Middle frontal gyrus (tissue), 1 donor: ENCODE measurements around the gene SEC16A.
A peak's percentile ranks its signal among the peaks of the same experiment; 100 is the strongest.
"Not testable (repeated sequence)": the region's sequence is repeated elsewhere in the genome, so short reads cannot be mapped to it uniquely, and the experiment has no call there.

Experiments
- DNase-seq: peaks from one replicate; pipeline ENCODE4 v3.0.0-alpha.2; 2015; ENCODE audit warnings: low spot score; ENCODE audit errors: extremely low spot score

SEC16A gene

DNA sequence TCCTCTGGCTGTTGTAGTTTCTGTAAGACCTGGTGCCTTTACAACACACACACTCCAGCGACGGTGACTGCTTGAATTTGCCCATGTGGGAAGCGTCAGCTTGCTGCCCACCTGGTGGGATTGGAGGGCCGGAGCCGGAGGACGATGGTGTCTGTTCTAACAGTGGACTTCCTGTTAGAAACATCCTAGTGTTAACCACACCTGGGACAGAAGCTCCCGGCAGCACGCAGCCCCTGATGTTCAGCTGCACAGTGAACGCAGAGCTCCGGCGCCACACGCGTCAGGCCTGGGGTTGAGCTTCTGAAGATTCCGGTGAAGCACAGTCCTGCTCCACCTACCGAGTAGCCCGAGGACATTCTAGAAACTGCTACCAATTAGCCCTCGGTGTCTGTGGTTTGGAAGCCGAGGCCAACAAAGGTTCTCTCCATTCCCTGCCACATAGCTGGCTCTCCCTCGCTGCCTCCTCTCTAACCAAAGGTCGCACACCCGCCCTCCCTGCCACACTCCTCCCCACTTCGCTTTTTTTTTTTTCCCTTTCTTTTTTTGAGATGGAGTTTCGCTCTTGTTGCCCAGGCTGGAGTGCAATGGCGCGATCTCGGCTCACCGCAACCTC lies 58.0 kb downstream of the SEC16A start:
- no peak for DNase-seq

DNA sequence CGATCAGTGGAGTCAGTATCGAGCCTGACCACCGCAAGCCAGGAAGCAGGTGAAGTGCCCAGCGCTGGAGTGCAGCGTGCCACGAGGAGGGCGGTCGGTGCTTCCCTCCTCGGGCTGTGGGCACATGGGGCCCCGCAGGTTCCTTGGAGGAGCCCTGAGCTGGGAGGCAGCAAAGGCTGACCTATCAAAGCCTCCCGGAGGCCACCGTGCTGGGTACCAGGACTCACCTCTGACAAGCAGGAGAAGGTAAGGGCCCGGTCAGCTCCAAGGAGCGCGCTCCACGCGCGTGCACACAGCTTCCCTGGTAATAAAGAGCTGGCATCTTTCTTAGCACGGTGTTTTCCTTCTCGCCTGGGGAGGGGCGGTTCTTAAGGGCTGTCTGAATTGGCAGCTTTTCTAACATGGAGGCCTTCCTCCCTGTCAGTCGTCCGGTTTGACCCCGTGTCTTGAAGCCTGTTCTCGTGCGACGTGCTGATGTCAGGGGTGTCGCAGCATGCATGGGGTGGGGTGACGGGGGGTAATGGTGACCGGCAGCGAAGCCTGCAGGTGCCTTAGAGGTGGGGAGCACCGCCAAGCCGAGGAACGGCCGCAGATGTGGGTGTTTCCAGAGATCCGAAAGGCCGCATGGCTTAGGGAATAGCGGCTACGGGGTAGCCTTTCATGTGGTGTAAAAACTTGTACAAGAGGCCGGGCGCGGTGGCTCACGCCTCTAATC lies 59.3 kb downstream of the SEC16A start:
- DNase-seq: no peak

DNA sequence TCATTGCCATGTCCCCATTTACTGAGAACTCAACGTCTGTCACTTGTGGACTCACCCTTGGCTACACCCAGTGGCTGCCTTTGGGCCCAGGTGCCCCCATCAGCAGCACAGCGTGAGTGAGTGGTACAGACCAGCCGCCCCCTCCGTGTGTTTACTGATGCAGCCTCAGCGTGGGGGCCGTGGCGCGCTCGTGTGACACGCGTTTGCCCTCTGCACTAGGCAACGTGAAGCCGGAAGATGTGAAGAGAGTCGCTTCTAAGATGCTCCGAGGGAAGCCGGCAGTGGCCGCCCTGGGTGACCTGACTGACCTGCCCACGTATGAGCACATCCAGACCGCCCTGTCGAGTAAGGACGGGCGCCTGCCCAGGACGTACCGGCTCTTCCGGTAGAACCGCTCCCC lies 60.0 kb downstream of the SEC16A start:
- DNase-seq: no peak

DNA sequence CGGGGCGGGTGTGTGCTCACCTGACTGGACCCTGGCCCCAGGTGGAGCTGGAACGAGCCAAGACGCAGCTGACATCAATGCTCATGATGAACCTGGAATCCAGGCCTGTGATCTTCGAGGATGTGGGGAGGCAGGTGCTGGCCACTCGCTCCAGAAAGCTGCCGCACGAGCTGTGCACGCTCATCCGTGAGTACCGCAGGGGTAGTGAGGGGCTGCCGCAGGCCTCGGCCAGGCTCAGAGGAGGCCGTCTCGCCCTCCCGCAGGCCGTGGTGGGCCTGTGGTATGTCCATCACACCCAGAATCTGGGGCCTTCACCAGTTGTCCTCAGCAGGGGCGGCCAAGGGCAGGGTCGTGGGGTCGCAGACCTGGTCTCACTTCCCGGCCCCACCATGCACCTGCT lies 61.0 kb downstream of the SEC16A start:
- DNase-seq: no peak

DNA sequence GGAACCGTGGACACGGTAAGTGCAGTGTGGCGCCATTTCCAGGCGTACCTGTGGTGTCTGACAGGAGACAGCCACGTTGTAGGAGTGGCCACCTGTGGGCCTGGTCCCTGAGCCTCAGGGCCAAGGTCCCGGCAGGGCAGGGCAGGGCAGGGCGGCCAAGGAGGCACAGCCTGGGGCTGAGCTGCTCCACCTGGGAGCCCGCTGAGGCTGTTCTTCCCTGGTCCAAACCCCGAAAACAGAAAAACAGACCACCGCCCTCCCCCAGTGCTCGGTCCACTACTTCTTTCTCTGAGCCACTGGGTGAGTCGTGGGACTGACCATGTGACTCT lies 63.8 kb downstream of the SEC16A start:
- DNase-seq: no peak

DNA sequence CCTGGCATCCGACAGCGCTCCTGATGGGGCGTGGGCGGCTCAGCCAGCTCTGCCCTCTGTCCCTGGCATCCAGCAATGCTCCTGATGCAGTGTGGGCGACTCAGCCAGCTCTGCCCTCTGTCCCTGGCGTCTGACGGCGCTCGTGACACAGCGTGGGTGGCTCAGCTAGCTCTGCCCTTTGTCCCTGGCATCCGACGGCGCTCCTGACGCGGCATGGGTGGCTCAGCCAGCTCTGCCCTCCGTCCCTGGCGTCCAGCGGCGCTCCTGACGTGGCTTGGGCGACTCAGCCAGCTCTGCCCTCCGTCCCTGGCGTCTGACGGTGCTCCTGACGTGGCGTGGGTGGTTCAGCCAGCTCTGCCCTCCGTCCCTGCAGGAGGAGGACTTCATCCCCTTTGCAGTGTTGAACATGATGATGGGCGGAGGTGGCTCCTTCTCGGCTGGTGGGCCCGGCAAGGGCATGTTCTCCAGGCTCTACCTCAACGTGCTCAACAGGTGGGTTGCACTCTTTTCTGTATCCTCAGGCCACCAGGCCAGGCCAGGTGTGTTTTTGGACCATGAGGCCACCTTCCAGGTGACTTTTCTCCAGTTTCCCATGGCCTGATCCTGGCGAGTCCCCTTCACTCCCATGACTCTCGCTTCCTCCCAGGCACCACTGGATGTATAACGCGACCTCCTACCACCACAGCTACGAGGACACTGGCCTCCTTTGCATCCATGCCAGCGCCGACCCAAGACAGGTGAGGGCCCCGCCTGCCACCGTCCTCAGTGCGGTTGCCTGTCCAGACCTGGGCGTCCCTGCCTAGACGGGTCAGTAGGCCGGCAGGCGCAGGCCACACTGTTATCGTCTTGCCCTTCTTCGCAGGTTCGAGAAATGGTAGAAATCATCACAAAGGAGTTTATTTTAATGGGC lies 64.4 kb downstream of the SEC16A start:
- no peak for DNase-seq

DNA sequence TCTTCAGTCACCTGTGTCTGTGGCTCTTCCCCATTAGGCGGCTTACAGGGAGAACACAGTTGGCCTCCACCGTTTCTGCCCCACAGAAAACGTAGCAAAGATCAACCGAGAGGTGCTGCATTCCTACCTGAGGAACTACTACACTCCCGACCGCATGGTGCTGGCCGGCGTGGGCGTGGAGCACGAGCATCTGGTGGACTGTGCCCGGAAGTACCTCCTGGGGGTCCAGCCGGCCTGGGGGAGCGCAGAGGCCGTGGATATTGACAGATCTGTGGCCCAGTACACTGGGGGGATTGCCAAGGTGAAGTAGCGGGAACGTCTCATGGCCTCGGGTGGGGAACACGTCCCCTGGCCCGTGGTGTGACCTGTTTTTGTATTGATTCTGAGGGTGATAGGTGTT lies 65.9 kb downstream of the SEC16A start:
- DNase-seq: no peak

DNA sequence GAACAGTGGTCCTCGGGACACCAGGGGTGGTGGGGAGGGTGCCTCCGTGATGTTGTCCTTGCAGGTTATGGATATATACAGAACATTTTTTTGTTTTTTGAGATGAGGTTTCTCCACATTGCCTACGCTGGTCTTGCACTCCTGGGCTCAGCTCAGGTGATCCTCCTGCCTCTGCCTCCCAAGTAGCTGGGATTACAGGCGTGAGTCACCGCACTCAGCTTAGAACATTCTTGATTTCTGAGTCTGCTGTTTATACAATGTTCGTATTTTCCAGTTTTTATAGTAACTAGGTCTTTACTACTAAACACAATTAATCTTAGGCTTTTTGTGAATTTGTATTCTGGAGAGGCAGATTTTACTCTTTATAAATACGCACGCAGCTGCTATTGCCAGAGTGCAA lies 66.4 kb downstream of the SEC16A start:
- no peak for DNase-seq

DNA sequence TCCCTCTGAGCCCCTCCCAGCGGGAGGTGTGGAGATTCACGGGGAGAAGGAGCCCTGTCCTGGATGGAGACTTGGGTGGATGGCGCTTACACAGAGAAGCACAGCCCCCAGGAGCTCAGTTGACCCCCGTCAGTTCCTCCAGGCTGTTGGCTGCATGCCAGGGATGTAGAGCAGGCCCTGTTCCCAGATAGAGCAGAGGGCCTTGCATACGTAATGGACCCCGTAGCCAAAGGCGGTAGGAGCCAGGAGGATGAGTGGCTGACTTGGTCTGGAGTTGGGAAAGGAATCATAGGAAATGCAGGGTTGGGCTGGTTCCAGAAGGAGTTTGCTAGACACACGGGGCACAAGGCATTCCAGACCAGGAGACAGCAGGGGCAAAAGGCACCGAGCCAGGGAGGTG lies 69.9 kb downstream of the SEC16A start:
- no peak for DNase-seq

DNA sequence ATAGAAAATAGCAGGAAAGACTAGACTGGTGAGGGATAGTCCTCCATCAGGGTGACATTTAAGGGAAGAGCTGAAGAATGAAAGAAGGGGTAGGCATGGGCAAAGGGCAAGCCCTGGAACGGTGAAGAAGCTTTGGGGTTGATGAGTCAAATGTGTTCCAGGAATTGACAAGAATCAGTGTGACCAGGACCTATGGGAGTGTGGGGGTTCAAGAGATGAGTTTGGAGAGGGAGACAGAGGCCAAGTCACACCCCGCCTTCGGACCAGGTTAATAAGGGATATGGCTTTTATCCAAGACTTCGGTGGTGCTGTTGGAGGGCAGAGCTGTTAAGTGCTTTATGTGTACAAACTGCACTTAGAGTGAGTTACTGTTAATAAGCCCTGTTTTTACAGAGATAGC lies 71.5 kb downstream of the SEC16A start:
- no peak for DNase-seq

DNA sequence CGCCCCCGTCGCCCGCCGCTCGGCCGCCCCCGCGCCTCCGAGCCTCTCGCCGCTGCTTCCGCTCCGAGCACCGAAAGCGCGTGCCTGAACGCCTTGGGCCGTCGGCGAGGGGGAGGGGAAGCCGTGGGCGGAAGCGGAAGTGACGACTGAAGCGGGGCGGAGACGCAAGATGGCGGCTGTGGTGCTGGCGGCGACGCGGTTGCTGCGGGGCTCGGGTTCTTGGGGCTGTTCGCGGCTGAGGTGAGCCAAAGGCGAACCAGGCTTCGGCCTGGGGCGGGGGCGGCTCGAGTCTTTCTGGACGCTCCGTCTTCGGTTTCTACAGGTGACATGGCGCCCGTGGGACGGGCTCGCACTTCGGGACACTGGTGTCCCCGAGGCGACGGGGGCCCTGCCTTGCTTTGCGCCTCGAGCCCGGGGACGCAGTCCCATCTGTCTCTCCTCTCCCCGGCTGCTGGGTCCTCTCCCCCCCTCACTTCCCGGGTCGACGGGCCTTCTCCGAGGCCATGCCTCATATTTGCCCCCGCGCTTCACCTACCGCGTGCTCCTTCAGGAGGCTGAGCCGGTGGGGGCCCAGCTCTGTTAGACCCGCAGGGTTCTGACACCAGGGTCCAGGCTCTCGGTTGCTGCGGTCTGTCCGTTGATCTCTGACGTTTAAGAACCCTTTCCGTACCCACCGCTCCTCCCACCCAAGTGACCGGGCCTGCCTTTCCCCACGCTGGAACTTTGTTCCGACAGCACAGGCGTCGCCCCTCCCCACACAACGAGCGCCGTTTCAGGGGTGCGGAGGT lies 72.1 kb downstream of the SEC16A start, which contains the start of the genes ENTR1 and PMPCA:
ENTR1 (minus strand) TSS at position 115 of the 788 bp plus-strand sequence. CDS start 217 bp downstream, outside the sequence.
PMPCA (plus strand) TSS at position 159 of the 788 bp plus-strand sequence; CDS start at position 170, 11 bp downstream.
- DNase-seq: peak; percentile 91

DNA sequence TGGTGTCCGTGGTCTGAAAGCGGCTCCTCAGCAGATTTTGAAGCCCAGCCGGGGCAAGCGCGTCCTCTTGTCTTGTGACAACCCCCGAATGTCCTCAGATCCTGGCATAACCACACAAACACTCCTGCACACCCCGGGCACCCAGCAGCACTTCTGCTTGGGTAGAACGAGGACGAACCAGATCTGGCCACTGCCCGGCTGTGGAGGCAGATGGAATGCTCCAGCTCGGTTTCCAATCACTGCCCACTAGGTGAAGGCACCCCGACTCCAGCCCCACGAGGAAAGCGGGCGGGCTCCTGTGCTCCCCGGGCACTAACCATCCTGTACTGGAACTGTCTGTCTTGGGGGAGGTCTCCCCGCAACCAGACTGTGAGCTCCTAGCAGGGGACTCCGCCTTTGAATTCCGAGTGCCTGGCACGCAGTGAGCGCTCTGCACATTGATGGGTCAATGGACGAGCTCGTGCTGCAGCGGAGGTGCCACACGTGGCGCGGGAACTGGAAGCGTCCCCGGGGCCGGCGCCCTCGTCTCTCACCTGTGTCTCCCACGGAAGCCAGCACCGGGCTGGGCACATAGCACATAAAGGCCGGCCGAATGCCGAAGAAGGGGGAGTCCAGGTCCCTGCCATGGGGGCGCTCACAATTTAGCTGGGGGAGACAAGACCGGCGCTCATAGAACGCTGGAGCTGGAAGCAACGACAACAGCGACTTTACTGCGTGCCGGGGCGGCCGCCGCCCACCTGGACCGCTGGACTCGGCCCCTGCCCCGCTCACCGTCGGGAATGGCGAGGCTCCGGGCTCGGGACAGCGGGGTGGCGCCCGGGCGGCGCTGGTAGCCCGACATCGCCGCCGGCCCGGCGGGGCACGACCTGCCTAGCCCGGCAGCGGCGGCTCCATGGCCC lies 73.0 kb downstream of the SEC16A start:
- DNase-seq: no peak

DNA sequence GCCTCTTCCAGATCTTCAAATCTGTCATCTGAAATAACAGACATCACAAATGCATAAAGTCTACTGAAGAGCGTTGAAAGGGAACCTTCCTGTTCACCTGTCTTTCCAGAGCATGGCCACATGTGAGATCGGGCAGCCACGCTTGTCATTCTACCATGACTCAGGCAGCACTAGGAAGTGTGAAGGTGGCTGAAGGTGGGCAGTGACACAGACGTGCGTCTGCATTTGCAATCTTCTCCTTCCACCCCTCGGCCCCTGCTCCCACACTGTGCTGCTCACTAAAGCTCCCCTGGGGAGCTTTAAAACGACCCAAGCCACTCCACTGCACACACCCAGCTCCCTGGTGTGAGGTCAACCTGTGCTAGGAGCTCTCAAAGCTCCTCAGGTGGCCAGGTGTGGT lies 74.9 kb downstream of the SEC16A start:
- DNase-seq: no peak

DNA sequence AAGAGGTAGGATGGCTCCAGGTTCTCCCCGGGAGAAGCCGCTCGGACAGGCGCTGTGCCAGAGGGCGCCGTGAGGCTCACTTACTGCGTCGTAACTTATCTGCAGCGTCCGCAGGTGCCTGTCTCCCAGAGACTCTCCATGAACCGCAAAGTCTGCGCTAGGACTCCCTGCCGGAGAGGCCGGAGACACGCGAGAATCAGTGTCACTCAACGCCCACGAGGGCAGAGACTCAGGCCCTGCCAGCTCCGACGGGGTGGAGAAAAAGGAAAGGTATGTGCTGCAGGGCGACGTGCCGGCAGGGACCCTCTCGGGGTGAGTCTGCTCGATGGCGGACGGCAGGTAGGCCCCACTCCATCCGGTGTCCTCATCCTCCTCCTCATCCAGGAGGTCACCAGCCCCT lies 75.8 kb downstream of the SEC16A start:
- DNase-seq: not testable (repeated sequence)

DNA sequence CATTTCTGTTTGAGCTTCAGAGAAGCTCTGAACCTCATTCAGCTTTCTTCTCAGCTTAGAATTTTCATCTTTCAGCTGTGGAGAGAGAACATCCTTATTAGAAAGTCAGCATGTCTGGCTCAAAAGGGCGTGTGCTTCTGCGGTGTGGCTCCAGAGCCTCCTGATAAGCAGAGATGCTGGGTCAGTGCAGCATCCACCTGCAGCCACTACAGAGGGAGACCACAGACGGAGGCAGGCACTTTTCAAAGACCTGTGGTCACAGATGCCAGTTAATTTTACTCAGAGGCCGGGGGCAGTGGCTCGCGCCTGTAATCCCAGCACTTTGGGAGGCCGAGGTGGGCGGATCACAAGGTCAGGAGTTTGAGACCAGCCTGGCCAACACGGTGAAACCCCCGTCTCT lies 76.9 kb downstream of the SEC16A start:
- not testable (repeated sequence) for DNase-seq

DNA sequence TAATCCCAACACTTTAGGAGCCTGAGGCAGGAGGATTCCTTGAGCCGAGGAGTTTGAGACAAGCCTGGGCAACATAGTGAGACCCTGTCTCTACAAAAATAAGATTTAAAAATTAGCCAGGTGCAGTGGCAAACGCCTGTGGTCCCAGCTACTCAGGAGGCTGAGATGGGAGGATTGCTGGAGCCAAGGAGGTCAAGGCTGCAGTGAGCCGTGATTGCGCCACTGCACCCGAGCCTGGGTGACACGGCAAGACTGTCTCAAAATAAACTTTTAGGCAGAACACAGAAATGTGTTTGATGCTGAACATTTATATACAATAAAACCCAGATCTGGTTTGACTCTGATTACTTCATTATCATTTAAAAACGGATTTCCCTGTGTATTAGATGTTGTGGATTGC lies 77.4 kb downstream of the SEC16A start:
- DNase-seq: no peak

DNA sequence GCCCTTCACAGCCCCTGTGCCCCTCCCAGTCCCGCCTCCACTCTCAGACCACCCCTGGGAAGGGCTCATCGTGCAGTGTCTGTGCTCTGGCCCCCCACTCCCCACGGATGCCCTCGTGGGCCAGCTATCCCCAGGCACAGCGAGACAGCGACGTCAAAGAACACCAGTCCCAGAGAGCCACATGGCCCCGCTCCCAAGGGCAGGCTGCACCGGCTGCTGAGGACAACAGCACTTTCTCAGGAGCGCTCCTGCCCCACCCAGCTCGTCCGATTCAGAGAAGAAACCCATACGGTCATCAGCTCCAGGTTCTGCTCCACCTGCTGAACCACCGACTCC lies 78.1 kb downstream of the SEC16A start:
- no peak for DNase-seq

DNA sequence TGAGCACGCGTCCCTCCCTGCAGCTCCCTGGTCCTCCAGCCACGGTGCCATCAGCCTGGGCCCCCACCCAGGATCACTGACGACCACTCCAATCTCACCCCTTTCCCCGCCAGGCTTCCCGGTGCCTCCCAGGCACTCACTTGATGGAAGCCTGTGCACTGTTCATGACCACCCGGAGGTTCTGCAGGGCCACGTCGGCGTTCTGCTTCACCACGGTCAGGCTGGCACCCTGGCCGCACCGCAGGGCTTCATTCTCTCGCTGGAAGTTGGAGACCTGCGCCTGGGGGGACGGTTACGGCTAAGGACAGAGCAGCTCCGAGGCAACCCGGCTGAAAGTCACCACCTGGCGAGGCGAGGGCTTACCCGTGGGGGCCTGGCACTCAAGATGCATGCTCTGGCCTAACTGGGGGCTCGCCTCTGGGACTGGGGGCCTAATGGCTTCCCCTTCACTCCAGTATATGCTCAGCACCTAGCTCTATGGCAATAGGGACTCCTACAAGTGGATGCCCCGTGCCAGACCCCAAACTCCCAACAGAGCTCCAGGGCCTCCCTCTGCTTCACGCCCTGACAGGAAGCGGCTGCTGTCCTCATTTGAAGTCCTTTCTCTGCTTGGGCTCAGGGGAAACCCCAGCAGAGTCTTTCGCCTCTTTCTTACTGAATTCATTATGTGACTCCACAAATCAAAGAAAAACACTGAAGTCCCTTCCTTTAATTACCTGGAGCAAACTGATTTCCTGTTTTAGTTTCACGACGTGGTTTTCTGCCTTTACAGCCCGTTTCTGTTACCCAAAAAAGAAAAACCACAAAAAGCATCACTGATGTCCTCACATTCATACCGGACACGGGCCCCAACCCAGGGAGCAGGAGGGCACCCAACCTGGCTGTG lies 78.7 kb downstream of the SEC16A start:
- DNase-seq: no peak

DNA sequence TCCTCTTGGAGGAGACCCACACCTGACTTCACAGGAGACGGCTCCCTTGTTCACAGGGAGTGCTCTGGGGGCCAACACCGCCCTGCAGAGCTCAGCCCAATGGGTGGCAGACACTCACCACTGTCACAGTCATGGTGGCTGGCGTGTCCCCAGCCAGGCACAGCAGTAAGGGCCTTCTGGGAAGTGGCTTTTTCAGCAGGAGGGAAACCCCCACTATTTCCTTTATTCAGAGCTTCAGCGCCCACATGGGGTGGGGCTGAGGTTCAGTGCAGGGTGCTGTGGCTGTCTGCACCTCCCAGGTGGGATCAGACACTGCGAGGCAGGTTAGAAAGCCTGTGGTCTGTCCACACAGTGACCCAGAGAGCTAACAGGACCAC lies 79.3 kb downstream of the SEC16A start:
- no peak for DNase-seq

DNA sequence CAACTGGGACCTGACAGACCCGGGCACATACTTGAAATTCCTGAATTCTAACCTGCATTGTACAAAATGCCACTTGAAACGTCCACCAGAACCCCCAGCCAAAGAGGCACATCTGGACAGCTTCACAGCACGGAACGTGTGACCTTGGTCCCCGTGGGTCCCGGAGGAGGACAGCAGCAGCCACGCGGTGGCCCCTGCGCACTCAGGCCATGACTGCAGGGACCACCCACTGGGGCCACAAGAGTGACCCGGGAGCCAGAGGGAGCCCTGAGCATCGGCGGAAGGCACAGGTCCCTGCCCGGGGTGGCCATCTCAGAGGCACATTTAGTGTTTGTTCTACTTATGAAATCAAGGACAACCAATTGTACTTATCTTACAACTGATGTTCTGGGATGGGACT lies 80.8 kb downstream of the SEC16A start:
- DNase-seq: no peak
